ENCODE results near the gene TAS1R3.
A peak's percentile ranks its signal among the peaks of the same experiment; 100 is the strongest.

Gene TAS1R3

GRCh38 chr1:1336446-1336845, 5.4 kb downstream of the TAS1R3 start:
- no peak for DNase-seq (ENCODE audit: low read depth in 2 of 2, low spot score in 1 of 2)

- no peak for DNase-seq (ENCODE audit: low read depth in 2 of 2, low spot score in 1 of 2)
Observed at GRCh38 chr1:1336931-1337792, 6.1 kb downstream of the TAS1R3 start.

GRCh38 chr1:1337793-1338147, 6.7 kb downstream of the TAS1R3 start:
- no peak for DNase-seq (ENCODE audit: low read depth in 2 of 2, low spot score in 1 of 2)

- no peak for DNase-seq (ENCODE audit: low read depth in 2 of 2, low spot score in 1 of 2)
Observed at GRCh38 chr1:1338278-1338677, 7.2 kb downstream of the TAS1R3 start.

GRCh38 chr1:1340185-1340584, 9.1 kb downstream of the TAS1R3 start:
- no peak for DNase-seq (ENCODE audit: low read depth in 2 of 2, low spot score in 1 of 2)

- DNase-seq (ENCODE audit: low read depth in 2 of 2, low spot score in 1 of 2), result no peak
Observed at GRCh38 chr1:1340791-1341548, 9.9 kb downstream of the TAS1R3 start.

GRCh38 chr1:1341549-1342021, 10.5 kb downstream of the TAS1R3 start:
- no peak for DNase-seq (ENCODE audit: low read depth in 2 of 2, low spot score in 1 of 2)

- no peak for DNase-seq (ENCODE audit: low read depth in 2 of 2, low spot score in 1 of 2)
Observed at GRCh38 chr1:1342061-1342562, 11.0 kb downstream of the TAS1R3 start.

GRCh38 chr1:1342584-1343115, 11.6 kb downstream of the TAS1R3 start:
- no peak for DNase-seq (ENCODE audit: low read depth in 2 of 2, low spot score in 1 of 2)

- no peak for DNase-seq (ENCODE audit: low read depth in 2 of 2, low spot score in 1 of 2)
Observed at GRCh38 chr1:1343811-1344421, 12.8 kb downstream of the TAS1R3 start.

- DNase-seq (ENCODE audit: low read depth in 2 of 2, low spot score in 1 of 2), result no peak
Observed at GRCh38 chr1:1344655-1345361, 13.7 kb downstream of the TAS1R3 start.

GRCh38 chr1:1345384-1345783, 14.3 kb downstream of the TAS1R3 start:
- no peak for DNase-seq (ENCODE audit: low read depth in 2 of 2, low spot score in 1 of 2)

- DNase-seq (ENCODE audit: low read depth in 2 of 2, low spot score in 1 of 2), result no peak
Observed at GRCh38 chr1:1345860-1346500, 14.9 kb downstream of the TAS1R3 start.

- DNase-seq (ENCODE audit: low read depth in 2 of 2, low spot score in 1 of 2), result no peak
Observed at GRCh38 chr1:1346501-1346890, 15.4 kb downstream of the TAS1R3 start.

GRCh38 chr1:1347026-1347595, 16.0 kb downstream of the TAS1R3 start:
- DNase-seq (ENCODE audit: low read depth in 2 of 2, low spot score in 1 of 2), result no peak

GRCh38 chr1:1347663-1348419, 16.8 kb downstream of the TAS1R3 start:
- DNase-seq (ENCODE audit: low read depth in 2 of 2, low spot score in 1 of 2), result no peak

- no peak for DNase-seq (ENCODE audit: low read depth in 2 of 2, low spot score in 1 of 2)
Observed at GRCh38 chr1:1348420-1349255, 17.6 kb downstream of the TAS1R3 start.

- peak; percentile 28 to 49 for DNase-seq (ENCODE audit: low read depth in 2 of 2, low spot score in 1 of 2)
Observed at GRCh38 chr1:1349256-1350012, 18.4 kb downstream of the TAS1R3 start, which contains the start of gene DVL1. TSS of gene DVL1 (minus strand) at chr1:1349418. CDS start at chr1:1349065, 353 bp downstream.
